GM11168 (cell line): ENCODE results near the gene ADM2.

ENCODE experiments used
- in situ Hi-C: fragments of 300-500 bp; cut with MboI; formaldehyde crosslinking; loops from one replicate; pipeline ENCODE4 v1.12.0; 2022; ENCODE audit warnings: low sequenced_read_pairs; ENCODE audit not compliant: unreplicated experiment

Gene ADM2

GRCh38 chr22:50465066-50465930 is 16.0 kb upstream of the ADM2 start:
- in situ Hi-C loops = no loop called here

GRCh38 chr22:50467341-50467740 is 14.0 kb upstream of the ADM2 start:
- in situ Hi-C loops = no loop called here

GRCh38 chr22:50467773-50468440 is 13.4 kb upstream of the ADM2 start:
- in situ Hi-C loops = no loop called here

- in situ Hi-C loops = no loop called here
Observed at GRCh38 chr22:50468626-50469025, 12.7 kb upstream of the ADM2 start.

- in situ Hi-C loops = no loop called here
Observed at GRCh38 chr22:50469377-50470305, 11.7 kb upstream of the ADM2 start.

GRCh38 chr22:50470491-50470890 is 10.9 kb upstream of the ADM2 start:
- in situ Hi-C loops = no loop called here

GRCh38 chr22:50471197-50471847 is 10.0 kb upstream of the ADM2 start:
- in situ Hi-C loops = no loop called here

- in situ Hi-C loops = no loop called here
Observed at GRCh38 chr22:50471962-50472361, 9.4 kb upstream of the ADM2 start.

GRCh38 chr22:50473088-50473487 is 8.3 kb upstream of the ADM2 start:
- in situ Hi-C loops = no loop called here

GRCh38 chr22:50473855-50474671 is 7.3 kb upstream of the ADM2 start:
- in situ Hi-C loops = no loop called here

GRCh38 chr22:50474710-50475651 is 6.4 kb upstream of the ADM2 start, which contains the start of gene SBF1:
SBF1 (minus strand) TSS chr22:50475035; CDS start chr22:50474840, 195 bp downstream.
- in situ Hi-C loops = no loop called here

GRCh38 chr22:50475652-50476002 is 5.7 kb upstream of the ADM2 start:
- in situ Hi-C loops = no loop called here

- in situ Hi-C loops = no loop called here
Observed at GRCh38 chr22:50476868-50477267, 4.5 kb upstream of the ADM2 start.

GRCh38 chr22:50477923-50478322 is 3.4 kb upstream of the ADM2 start:
- in situ Hi-C loops = no loop called here

GRCh38 chr22:50479721-50480120 is 1.6 kb upstream of the ADM2 start:
- in situ Hi-C loops = no loop called here

- in situ Hi-C loops = no loop called here
Observed at GRCh38 chr22:50481045-50481439, 301 bp upstream of the ADM2 start.

- in situ Hi-C loops = no loop called here
Observed at GRCh38 chr22:50482107-50483074, 1.0 kb downstream of the ADM2 start.
